Measurements from ENCODE around the gene DOCK1. TPM values are rescaled to one million over a fixed set of nuclear protein-coding genes. Genes with fewer than 3 reads are reported as not detected.
"Not testable (repeated sequence)": the region's sequence is repeated elsewhere in the genome, so short reads cannot be mapped to it uniquely, and the experiment has no call there.

DOCK1 gene
- total RNA-seq, 1 donor from 2014 or later = 0.86 TPM

DNA sequence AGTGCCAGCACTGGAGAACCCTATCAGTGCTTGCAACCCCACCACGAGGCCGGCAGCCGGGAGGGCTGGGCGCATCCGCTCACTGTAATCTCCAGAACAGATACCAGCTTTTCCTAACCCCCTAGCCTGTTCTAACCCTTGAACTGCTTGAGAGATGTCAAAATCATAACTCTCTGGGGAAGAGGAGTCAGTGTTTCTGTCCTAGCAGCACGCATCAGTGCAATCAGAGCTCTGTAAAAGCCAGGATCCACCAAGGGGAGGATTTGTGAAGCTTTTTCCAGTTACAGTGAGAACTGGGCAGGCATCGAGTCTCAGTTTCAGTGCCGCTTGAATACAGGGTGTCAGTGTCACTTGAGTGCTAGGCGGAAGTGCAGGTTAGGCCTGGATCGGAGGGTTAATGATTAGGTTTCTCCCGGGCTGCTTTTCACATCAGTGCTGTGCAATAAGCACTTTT, 395.7 kb downstream of the DOCK1 start:
- intact Hi-C loops (cut with micrococcal nuclease) = no loop called here

DNA sequence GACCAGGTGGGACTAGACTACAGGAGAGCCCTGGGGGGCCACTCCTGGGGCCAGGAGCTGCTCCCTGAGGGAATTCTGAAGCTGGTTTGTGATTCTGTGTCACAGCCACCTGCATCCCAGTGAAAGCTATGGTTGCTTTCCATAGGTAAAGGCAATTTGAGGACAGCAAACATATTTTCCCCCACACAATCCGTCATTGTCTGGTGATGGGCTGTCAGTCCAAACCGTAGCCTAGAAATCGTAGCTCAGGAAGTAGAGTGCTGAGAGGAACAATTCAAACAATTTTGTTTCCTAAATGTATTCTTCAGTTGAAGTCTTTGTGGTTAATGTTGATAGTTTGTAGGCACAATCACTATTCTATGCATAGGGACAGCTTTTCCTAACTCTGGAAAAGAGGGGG, 397.1 kb downstream of the DOCK1 start:
- intact Hi-C loops (cut with micrococcal nuclease) = no loop called here

DNA sequence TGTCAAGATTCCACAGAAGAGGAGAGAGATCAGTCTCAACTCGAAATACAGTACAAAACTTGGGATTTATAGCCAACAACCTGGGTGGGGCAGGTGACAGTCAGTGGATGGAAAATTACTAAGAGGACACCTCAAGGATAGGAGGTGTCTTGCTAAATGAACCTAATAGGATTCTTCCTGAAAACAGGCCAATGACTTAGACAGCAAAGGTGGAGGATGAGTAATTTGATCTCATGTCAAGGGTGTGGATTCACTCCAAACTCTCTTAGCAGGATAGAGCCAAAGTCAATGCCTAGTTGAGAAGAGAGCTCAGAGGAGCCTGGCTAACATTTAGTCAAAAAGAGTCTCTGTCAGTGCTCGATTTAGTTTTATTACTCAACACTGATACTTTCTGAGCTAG, 397.9 kb downstream of the DOCK1 start:
- intact Hi-C loops (cut with micrococcal nuclease) = no loop called here

DNA sequence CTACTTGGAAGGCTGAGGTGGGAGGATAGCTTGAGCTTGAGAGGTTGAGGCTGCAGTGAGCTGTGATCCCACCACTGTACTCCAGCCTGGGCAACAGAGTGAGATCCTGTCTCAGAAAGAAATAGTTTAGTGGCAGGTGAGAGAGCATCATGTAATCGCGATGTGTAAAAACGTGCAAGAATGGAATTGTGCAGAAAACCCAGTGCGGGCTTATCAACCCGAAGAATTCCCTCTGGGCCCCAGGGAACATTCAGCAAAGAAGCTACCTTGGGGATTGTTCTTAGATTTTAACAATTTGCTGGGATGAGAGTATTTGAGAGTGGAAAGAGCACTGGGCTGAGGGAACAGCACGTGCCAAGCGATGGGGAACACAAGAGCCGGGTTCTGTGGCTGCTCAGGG, 398.5 kb downstream of the DOCK1 start:
- intact Hi-C loops (cut with micrococcal nuclease) = no loop called here

DNA sequence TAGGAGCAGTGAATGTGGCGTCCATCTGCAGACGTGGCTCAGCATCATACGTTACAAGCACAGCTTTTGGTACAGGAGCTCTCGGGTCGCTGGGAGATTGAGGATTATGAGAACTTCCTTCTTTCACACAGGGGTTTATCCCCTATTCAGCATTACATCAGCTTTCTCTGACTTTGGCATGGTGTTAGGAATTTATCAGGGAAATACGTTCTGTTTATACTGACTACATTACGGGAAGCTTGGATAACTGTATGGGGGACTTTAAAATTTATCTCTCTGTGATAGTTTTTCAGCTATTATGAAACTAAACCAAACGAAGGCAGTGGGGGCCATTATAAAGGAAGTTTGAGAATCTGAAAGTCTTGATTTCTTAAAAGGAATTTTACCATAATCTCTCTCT, 401.3 kb downstream of the DOCK1 start:
- intact Hi-C loops (cut with micrococcal nuclease) = no loop called here

DNA sequence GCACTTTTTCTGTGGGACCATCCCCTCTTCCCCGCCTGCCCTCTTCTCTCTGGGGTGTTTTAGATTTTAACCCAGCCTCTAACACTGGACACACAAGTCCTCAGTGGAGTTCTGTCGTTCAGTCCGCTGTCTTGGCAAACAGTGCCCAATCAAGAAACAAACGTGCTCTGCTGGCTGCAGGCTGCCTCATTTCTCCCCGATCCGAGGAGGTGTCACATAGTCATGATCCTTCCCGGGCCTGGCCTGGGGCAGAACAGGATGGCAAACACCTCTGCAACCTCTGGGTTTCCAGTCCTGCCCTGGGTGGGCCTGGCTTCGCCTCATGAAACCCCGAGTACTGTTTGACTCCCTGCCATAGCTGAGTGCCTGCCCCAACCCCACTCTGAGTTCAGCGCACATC, 402.1 kb downstream of the DOCK1 start:
- intact Hi-C loops (cut with micrococcal nuclease) = no loop called here

DNA sequence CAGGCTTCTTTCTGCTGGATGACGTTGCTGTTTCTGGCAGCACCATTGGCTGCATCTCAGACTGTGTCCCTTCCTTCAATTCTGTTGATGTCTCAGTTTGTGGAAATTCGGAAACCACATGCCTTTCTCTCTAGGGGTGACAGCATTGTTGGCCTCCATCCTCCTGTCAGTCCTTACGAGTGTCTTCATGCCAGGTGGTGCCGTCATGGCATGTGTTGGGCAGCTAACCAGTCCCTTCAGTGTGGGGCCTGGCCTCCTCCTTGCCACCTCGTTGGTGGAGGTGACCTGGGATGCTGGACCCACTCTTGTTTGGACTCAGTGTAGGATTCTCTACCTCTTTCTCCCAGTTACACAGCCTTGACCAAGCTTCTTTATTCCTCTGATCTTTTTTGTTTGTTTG, 402.8 kb downstream of the DOCK1 start:
- intact Hi-C loops (cut with micrococcal nuclease) = no loop called here

DNA sequence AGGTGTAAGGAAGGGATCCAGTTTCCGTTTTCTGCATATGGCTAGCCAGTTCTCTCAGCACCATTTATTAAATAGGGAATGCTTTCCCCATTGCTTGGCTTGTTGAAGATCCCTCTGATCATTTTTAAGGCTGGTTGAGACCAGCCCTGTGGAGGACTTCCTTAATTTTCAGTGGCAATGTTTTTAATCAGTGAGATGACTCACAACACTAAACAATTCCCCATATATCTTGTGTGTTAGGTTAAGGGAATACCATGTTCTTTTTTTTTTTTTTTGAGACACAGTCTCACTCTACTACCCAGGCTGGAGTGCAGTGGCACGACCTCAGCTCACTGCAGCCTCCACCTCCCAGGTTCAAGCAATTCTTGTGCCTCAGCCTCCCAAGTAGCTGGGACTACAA, 404.4 kb downstream of the DOCK1 start:
- intact Hi-C loops (cut with micrococcal nuclease) = not testable (repeated sequence)

DNA sequence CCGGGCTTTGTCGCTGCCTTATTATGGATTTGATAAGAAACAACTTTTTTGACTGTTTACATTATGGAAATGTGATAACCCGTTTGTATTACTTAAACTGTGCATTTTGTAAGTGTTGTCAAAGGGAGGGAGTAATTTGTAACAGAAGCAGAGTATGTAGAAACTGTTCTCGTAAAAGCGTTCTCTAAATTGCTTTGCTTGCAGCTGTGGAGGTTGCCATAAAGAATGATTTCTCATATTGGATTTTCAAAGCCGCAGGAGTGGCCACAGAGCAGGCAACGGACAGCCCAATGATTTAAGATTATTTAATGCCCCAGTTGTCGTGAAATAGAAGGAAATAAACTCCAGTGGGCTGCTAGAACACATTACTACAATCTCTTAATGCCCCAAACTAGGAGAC, 405.2 kb downstream of the DOCK1 start:
- intact Hi-C loops (cut with micrococcal nuclease) = no loop called here

DNA sequence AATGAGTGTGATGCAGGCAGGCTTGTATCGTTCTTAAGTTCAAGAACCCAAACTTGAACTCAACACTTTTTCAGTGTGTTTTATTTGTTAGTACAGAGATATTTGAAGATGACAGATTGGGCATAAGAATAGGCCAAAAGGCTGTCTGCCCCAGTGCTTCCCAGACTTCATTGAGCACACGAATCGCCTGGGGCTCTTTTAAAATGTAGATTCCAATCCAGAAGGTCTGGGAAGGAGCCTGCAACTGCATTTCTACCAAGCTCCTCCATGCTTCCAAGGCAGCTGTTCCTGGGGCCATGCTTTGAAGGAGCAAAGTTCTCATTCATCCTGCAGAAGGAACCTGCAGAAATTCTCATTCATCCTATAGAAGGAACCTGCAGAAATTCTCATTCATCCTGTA, 405.7 kb downstream of the DOCK1 start:
- intact Hi-C loops (cut with micrococcal nuclease) = no loop called here

DNA sequence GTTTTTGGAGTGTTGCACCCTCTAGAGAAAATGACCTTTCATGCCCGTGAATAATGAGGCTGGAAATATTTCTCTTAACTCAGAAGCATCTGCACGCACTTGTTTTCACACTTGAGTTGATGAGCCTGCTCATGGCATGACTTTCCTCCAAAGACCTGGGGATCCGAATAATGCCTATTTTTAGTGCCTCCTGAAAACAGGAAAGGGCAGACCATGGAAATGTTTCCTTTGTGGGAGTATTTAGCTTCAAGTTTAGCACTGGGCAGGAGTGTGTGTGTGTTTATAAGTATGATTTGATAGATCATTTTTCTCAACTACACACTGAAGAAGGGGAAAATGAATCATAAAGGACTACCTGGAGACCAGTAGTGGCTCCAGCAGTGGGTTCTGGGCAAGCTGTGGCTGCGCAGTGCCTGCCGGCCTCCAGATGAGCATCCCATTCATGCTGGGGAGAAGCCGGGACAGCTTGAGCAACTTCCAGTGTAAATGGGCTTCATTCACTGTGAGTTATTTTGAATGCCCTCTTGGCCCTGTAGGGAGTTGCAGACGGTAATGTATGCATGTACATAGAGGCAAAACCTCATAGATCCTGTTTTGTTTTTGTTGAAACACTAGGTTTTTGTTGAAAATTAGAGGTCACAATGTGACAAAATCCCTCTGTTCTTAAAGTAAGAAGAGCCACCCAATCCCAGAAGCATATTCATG, 408.9 kb downstream of the DOCK1 start:
- intact Hi-C loops (cut with micrococcal nuclease) = no loop called here

DNA sequence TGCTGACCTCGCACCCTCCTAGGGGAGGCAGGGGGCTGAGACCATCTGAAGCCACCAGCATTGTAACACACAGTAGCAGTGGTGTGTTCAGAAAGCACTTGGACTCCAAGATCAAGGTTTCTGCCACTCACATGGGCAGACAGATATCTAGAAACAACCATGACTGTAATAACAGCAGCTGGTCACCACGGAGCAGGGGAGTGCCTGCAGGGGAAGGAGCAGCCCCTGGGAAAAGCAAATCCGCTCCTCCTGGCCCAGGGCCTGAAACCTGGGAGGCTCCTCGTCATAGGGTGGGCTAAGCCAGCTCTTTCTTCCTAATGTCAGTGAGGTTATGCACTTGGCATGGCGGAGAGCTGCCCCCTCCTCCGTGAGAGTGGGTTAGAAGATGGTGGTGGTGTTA, 409.6 kb downstream of the DOCK1 start:
- intact Hi-C loops (cut with micrococcal nuclease) = no loop called here

DNA sequence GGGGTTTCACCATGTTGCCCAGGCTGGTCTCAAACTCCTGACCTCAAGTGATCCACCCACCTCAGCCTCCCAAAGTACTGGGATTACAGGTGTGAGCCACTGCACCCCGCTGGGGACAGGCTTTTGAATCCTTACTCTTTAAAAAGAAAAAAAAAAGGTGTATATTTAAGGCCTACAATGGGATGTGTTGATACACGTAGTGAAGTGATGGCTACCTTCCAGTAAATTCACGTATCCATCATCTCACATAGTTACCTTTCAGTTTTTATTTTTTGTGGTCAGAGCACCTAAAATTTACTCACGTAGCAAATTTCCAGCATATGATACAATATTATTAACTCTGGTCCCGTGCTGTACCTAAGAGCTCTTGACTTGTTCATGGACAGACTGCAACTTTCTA, 410.7 kb downstream of the DOCK1 start:
- intact Hi-C loops (cut with micrococcal nuclease) = no loop called here

DNA sequence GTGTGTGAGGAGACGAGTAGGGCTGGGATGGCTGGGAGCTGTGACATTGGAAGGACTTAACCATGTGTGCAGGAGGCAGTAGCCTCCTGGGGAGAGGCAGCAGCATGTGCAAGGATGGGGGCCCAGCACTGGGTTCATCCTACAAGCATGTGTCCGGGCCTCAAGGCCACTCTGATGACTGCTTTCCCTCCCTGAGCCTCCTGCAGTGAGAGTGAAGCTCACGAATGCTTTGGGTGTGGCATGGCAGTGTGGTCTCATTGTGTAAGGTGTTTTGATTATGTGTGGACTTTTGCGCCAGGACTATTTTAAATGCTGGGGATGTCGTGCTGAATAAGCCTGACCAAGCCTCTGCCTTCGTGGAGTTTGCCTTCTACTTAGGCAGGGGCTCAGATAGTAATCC, 413.2 kb downstream of the DOCK1 start:
- intact Hi-C loops (cut with micrococcal nuclease) = no loop called here

DNA sequence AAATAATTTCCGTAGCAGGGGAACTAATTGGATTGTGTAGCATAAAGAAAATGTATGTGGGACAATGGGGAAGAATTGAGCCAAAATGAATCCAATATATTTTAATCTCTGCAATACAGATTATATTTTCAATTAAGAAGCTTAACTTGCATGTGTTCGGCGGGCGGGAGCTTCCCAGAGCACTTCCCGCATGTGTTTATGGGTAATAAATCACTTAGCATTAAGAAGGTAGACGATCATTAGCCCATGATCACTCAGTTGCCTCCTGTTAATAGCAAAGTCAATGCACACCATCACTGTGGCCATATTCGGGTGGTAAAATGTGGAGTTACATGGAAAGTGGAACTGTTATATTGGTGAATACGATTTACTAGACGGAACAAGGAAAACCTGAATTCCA, 414.0 kb downstream of the DOCK1 start:
- intact Hi-C loops (cut with micrococcal nuclease) = no loop called here

DNA sequence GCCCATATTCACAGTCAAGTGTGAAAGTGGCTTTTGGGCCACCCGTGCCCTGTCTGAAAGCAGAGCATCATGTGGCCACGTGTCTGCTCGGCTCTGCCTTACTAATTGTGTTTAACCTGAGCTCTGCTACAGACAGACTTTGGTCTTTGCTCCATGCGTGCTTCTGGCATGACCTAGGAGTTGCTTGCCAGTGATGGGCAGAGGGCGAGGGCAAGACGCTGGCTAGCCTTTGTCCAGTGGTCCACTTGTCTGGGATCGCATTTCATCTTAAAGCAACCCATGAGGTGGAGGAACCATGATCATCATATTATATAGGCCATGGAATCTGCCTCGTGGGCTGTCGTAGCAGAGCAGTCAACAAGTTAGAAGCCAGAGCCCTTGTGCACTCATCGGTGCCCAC, 414.5 kb downstream of the DOCK1 start:
- intact Hi-C loops (cut with micrococcal nuclease) = no loop called here

DNA sequence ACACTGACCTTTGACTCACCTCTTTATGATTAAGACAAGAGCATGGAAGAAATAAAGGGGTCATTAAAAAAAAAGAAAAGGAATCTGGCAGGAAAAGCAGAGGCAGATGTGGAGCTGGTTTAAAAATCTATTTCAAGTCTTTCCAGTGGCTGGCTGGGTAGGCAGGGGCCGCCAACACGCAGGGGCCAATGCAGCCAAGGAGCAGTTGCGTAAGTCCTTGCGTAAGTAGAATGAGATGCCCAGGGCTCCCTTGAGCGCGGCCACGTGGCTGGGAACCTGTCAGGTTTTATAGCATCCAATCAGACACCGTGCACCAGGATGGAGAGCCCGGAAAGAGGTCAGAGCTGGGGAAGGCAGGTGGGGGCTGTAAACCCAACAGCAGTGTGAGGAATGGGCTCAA, 414.9 kb downstream of the DOCK1 start:
- intact Hi-C loops (cut with micrococcal nuclease) = no loop called here

DNA sequence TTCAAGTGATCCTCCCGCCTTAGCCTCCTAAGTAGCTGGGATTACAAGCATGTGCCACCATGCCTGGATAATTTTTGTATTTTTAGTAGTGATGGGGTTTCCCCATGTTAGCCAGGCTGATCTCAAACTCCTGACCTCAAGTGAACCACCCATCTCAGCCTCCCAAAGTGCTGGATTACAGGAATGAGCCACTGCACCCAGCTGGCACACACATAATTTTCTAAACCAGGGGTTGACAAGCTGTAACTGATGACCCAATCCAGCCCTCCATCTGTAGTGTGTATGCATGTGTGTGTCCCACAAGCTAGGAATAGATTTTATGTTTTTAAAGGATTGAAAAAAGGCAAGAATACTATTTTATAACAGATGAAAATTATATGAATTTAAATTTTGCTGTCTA, 417.1 kb downstream of the DOCK1 start:
- intact Hi-C loops (cut with micrococcal nuclease) = no loop called here

DNA sequence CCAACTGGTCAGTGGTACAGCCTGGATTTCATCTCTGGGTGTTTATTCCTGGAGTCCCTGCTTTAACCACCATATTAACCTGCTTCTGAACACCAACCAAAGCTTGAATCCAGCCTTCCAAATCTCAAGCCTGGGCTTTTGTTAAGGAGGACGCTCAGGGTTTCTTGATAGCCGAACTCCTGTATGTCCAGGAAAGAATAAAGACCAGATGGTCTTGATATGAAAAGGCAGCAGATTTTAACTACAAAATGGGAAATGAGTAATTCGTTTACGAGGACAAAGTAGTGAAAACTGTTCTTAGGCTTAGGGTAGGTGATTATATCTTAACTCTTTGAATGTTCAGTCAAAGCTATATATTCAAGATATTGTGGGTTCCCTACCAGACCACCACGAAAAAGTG, 420.3 kb downstream of the DOCK1 start:
- intact Hi-C loops (cut with micrococcal nuclease) = no loop called here

DNA sequence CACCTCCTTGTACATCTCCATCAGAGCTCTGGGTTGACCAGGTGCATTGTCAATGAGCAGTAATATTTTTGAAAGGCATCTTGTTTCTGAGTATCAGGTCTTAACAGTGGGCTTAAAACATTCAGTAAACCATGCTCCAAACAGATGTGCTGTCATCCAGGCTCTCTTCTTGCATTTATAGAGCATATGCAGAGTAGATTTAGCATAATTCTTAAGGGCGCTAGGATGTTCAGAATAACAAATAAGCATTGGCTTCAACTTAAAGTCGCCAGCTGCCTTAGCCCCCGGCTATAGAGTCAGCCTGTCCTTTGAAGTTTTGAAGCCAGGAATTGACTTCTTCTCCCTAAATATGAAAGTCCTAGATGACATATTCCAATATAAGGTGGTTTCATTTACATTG, 421.7 kb downstream of the DOCK1 start:
- intact Hi-C loops (cut with micrococcal nuclease) = no loop called here

DNA sequence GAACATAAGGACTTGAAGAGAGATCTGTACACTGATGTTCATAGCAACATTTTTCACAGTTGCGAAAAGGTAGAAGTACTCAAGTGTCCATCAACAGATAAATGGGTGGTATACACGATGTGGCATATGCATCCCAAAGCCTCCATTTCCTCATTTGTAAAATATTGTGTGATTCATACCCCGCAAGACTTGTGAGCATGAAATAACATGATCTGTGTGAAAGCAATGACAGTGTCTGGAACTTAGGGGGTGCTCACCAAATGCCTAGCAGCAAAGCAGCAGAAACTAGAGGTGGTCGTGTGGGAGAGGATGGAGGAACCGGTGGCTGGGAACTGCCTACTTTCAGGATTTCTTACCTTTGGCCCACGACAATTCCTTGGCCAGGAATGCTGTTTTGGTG, 426.5 kb downstream of the DOCK1 start:
- intact Hi-C loops (cut with micrococcal nuclease) = no loop called here

DNA sequence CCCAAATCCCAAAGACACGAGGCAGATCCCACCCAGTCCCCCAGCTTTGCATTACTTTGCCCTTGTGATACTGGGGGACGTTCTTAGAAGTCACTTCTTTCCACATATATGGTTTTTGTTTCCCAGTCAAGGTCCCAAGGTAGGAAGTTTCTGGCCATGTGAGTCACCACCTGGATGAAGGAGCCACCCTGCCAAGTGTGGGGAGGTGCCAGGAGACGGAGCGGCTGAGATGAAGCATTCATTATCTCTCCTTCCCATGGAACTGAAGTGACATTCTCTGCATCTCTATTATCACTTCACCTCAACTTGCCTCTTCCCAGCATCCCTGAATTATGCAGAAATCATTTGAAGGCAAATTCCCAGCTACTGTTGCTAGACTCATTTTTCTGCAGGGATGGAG, 427.4 kb downstream of the DOCK1 start:
- intact Hi-C loops (cut with micrococcal nuclease) = no loop called here

DNA sequence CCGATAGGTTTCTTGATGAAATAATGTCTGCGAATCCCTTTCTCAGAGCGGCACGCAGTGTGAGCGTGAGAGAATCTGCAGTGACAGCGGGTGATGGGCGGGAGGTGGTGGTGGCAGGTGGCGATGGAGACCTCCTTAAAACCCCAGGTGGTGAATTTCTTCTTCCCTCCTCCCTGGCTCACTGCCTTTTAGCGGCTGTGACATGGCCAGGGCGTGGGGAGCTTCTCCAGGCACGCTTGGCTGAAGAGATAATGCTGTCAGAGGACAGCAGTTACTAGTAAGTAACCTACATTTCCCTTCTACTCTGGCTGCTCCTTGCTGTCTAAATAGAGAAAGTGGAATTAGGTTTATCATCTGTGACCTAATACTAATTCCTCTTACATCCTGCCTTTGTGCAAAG, 432.6 kb downstream of the DOCK1 start:
- intact Hi-C loops (cut with micrococcal nuclease) = no loop called here

All from T-helper 1 cell treated with Interleukin-12 subunit alpha and Interleukin-12 subunit beta and Interleukin-4 antibody, amounts not matched to agents 30 ng/mL and 1 ng/mL, for 36 hours (primary cell).